ENCODE measurements around the gene GCSAML.

DNA sequence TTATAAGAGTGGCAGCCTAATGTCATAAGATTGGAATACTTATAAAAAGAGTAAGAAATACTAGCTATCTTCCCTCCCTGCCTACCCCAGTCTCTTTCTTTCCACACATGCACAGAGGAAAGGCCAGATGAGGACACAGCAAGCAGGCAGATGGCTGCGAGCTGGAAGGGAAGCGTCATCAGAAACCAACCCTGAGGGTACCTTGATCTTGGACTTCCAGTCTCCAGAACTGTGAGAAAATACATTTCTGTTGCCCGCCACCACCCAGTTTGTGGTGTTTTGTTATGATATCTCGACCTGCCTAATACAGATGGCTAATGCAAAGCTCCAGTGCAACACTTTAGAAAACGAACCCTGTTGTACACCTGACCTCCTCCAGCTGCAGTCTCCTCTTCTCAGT lies 10.4 kb upstream of the GCSAML start:
- TF ChIP-seq, protein P1, sequence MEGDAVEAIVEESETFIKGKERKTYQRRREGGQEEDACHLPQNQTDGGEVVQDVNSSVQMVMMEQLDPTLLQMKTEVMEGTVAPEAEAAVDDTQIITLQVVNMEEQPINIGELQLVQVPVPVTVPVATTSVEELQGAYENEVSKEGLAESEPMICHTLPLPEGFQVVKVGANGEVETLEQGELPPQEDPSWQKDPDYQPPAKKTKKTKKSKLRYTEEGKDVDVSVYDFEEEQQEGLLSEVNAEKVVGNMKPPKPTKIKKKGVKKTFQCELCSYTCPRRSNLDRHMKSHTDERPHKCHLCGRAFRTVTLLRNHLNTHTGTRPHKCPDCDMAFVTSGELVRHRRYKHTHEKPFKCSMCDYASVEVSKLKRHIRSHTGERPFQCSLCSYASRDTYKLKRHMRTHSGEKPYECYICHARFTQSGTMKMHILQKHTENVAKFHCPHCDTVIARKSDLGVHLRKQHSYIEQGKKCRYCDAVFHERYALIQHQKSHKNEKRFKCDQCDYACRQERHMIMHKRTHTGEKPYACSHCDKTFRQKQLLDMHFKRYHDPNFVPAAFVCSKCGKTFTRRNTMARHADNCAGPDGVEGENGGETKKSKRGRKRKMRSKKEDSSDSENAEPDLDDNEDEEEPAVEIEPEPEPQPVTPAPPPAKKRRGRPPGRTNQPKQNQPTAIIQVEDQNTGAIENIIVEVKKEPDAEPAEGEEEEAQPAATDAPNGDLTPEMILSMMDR (conservative IDR thresholded peaks at IDR 0.05 in 1 of 2, IDR thresholded peaks at IDR 0.05 in 1 of 2; ENCODE audit: low read depth in 1 of 2, low read length in 2 of 2) = no peak
- TF ChIP-seq EZH2 (IDR thresholded peaks at IDR 0.05; ENCODE audit: low read length, missing control alignments) = no peak
